Measurements from ENCODE around the gene FHIT. TPM values are rescaled to one million over a fixed set of nuclear protein-coding genes. Genes with fewer than 3 reads are reported as not detected.

Gene FHIT
- total RNA-seq, 2 donors from 2014 or later = 6.8 to 12.3 TPM

DNA sequence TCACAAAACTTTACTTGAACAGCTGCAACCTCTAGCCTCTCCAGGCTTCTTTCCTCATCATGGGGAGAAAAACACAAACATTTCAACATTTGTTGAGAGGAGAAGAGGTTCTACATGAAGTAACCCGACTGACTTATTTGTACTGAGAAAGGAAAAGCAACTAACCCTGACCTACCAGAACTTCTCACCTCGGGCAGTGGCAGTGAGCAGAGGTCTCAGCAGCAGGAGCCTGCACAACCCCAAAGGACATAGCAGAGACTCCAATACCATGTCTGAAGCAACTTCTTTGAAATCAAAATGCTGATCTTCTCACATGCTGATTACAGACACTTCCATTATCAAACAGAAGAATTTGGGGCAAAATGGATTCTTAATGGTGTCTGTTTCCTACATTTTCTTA, 1115.8 kb downstream of the FHIT start:
- H3K9ac ChIP-seq (ENCODE audit: extremely low read depth, low read length, poor library complexity, severe bottlenecking) = no peak overlapping the region
- no peaks in the 10 kb centered on the region for H3K36me3 ChIP-seq (ENCODE audit: control insufficient read depth, insufficient read depth, low read length)
- no peak overlapping the region for H3K4me3 Mint-ChIP-seq
- TF ChIP-seq, protein P1, sequence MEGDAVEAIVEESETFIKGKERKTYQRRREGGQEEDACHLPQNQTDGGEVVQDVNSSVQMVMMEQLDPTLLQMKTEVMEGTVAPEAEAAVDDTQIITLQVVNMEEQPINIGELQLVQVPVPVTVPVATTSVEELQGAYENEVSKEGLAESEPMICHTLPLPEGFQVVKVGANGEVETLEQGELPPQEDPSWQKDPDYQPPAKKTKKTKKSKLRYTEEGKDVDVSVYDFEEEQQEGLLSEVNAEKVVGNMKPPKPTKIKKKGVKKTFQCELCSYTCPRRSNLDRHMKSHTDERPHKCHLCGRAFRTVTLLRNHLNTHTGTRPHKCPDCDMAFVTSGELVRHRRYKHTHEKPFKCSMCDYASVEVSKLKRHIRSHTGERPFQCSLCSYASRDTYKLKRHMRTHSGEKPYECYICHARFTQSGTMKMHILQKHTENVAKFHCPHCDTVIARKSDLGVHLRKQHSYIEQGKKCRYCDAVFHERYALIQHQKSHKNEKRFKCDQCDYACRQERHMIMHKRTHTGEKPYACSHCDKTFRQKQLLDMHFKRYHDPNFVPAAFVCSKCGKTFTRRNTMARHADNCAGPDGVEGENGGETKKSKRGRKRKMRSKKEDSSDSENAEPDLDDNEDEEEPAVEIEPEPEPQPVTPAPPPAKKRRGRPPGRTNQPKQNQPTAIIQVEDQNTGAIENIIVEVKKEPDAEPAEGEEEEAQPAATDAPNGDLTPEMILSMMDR (conservative IDR thresholded peaks at IDR 0.05) = no peak
- no peak for DNase-seq
- H3K4me1 Mint-ChIP-seq = peaks cover 4% of the 10 kb centered on the region
- no peak overlapping the region for H3K27ac Mint-ChIP-seq
- H3K27me3 ChIP-seq (ENCODE audit: control insufficient read depth, insufficient read depth, low read length, poor library complexity, severe bottlenecking) = no peaks in the 10 kb centered on the region
- no peaks in the 10 kb centered on the region for H3K27me3 Mint-ChIP-seq (ENCODE audit: insufficient read depth)
- 80 to 84% methylated on average over 1 to 2 of the region's 2 CpGs for WGBS, 2 experiments (ENCODE audit: insufficient coverage in 1 of 2, insufficient read length in 1 of 2)
- H3K9me3 Mint-ChIP-seq = no peaks in the 10 kb centered on the region
- H3K36me3 Mint-ChIP-seq (ENCODE audit: low read depth) = no peaks in the 10 kb centered on the region
- no peak overlapping the region for H3K4me3 ChIP-seq (ENCODE audit: low read length)
- no peak overlapping the region for H3K27ac ChIP-seq (ENCODE audit: low read depth, low read length)
- H3K9me3 ChIP-seq (ENCODE audit: control insufficient read depth, low read length) = no peaks in the 10 kb centered on the region
- no peaks in the 10 kb centered on the region for H3K4me1 ChIP-seq (ENCODE audit: control insufficient read depth, insufficient read depth, low read length)

DNA sequence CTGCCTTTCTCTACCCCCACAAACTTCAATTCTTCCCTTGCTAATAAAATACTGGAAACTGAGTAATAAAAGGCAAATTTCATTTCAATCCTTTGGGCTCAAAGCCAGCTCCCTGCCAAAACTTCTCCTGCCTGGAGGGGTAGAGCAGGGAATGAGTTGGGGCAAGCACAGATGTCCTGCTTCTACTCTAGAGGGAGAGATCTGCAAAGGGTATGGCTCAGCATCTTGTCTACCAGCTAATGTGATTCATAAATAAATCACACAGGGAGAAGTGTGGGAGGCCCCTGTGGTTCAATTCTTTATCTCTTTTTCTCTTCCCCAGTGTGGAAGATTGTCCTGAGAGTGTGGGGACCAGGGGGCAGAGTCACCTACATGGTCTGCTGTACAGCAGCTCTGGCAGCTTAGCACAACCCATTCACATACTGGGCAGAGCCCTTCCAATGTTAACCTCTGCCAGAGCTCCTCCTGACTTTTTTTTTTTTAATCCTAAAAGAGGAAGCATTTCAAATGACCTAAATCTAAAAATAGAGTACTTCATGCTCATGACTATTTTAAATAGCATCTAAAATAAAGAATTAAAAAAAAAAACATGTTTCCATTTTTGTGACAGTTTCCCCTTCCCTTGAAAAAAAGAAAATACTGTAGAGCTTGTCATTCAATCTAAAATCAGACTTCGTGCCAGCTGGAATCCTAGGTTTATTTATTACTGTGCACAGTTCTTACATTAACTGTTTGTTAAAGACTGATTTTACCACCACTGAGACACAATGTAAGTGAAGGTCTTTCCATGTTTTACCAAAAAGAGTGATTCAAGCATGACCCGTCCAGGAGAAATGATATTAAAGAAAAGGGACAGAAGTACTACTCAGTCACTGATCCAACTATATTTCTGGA, 1117.7 kb downstream of the FHIT start:
- Histone ChIP-seq H3K4me3 (ENCODE audit: low read length) (no peak overlapping the region), H3K27ac (ENCODE audit: low read depth, low read length) (no peak overlapping the region), H3K9me3 (ENCODE audit: control insufficient read depth, low read length) (no peaks in the 10 kb centered on the region), H3K27me3 (ENCODE audit: control insufficient read depth, insufficient read depth, low read length, poor library complexity, severe bottlenecking) (no peaks in the 10 kb centered on the region), H3K36me3 (ENCODE audit: control insufficient read depth, insufficient read depth, low read length) (no peaks in the 10 kb centered on the region), H3K4me1 (ENCODE audit: control insufficient read depth, insufficient read depth, low read length) (no peaks in the 10 kb centered on the region), H3K9ac (ENCODE audit: extremely low read depth, low read length, poor library complexity, severe bottlenecking) (no peak overlapping the region)
- H3K27ac Mint-ChIP-seq = no peak overlapping the region
- peaks cover 4% of the 10 kb centered on the region for H3K4me1 Mint-ChIP-seq
- no peaks in the 10 kb centered on the region for H3K36me3 Mint-ChIP-seq (ENCODE audit: low read depth)
- H3K4me3 Mint-ChIP-seq = no peak overlapping the region
- TF ChIP-seq, protein P1 (conservative IDR thresholded peaks at IDR 0.05) = no peak
- H3K9me3 Mint-ChIP-seq = no peaks in the 10 kb centered on the region
- DNase-seq = no peak
- WGBS, 2 experiments (ENCODE audit: insufficient coverage in 1 of 2, insufficient read length in 1 of 2) = 95% methylated on average over 2 of the region's 2 CpGs; no CpG with 5 or more reads in 1 of the 2 experiments
- H3K27me3 Mint-ChIP-seq (ENCODE audit: insufficient read depth) = no peaks in the 10 kb centered on the region

DNA sequence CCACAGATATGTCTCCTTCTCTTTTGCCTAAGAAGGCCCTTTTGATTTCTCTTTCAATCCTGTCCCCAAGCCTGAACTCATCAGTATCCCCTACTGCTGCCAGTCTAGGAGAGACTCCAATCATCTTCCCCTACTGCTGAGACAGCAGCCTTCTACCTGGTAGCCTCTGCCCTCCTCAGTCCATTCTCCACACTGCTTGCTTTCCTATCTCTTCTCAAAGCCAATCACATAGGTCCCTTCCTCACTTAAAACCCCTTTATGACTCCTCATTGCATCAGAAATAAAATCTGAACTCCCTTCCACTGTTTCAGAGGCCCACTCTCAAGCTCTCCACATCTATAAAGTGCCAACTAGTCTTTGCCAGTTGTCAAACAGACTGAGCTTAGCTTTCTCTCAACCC, 1119.6 kb downstream of the FHIT start:
- H3K4me3 ChIP-seq (ENCODE audit: low read length) = no peak overlapping the region
- H3K9ac ChIP-seq (ENCODE audit: extremely low read depth, low read length, poor library complexity, severe bottlenecking) = no peak overlapping the region
- no peaks in the 10 kb centered on the region for H3K27me3 ChIP-seq (ENCODE audit: control insufficient read depth, insufficient read depth, low read length, poor library complexity, severe bottlenecking)
- Mint-ChIP-seq H3K36me3 (ENCODE audit: low read depth) (no peaks in the 10 kb centered on the region), H3K27me3 (ENCODE audit: insufficient read depth) (no peaks in the 10 kb centered on the region), H3K9me3 (no peaks in the 10 kb centered on the region), H3K27ac (peak overlapping the region; percentile 6), H3K4me1 (peaks cover 4% of the 10 kb centered on the region), H3K4me3 (no peak overlapping the region)
- H3K4me1 ChIP-seq (ENCODE audit: control insufficient read depth, insufficient read depth, low read length) = no peaks in the 10 kb centered on the region
- no peaks in the 10 kb centered on the region for H3K36me3 ChIP-seq (ENCODE audit: control insufficient read depth, insufficient read depth, low read length)
- H3K27ac ChIP-seq (ENCODE audit: low read depth, low read length) = no peak overlapping the region
- TF ChIP-seq, protein P1 (conservative IDR thresholded peaks at IDR 0.05) = no peak
- H3K9me3 ChIP-seq (ENCODE audit: control insufficient read depth, low read length) = no peaks in the 10 kb centered on the region
- DNase-seq = no peak
